Adrenal gland (tissue), 12 donors: Measurements from ENCODE around the gene RPS23. TPM values are rescaled to one million over a fixed set of nuclear protein-coding genes. Genes with fewer than 3 reads are reported as not detected.

Source experiments
- DNase-seq, 7 donors: peaks; one replicate each; pipeline ENCODE4 v3.0.0-alpha.2; 2019 to 2020
- H3K27ac ChIP-seq, 5 donors: fragments of 200-600 bp; sonication (generic) in 4 of 5; 1 replicate in 3 of 5; 2 replicates in 2 of 5; pipeline versions ENCODE4 v1.5.1 to v1.8.0; 2016 to 2020; ENCODE audit warnings: mild to moderate bottlenecking in 1 of 5
- H3K27me3 ChIP-seq: fragments of 200-600 bp; 2 replicates; pipeline ENCODE4 v1.8.0; 2021
- H3K36me3 ChIP-seq, 2 donors: fragments of 200-600 bp; replicated peaks in 1 of 2; 1 replicate in 1 of 2; 2 replicates in 1 of 2; pipeline versions ENCODE4 v1.5.1 to v1.8.0; 2018 to 2022
- H3K4me1 ChIP-seq, 2 donors: fragments of 200-600 bp; replicated peaks in 1 of 2; 1 replicate in 1 of 2; 2 replicates in 1 of 2; pipeline versions ENCODE4 v1.5.1 to v1.8.0; 2018 to 2021
- H3K4me3 ChIP-seq, 4 donors: fragments of 200-600 bp; sonication (generic) in 3 of 4; one replicate each; pipeline ENCODE4 v1.5.1; 2016 to 2018
- H3K9me3 ChIP-seq, 3 donors: fragments of 200-600 bp; sonication (generic) in 1 of 3; replicated peaks in 1 of 3; 1 replicate in 2 of 3; 2 replicates in 1 of 3; pipeline versions ENCODE4 v1.5.1 to v1.8.0; 2016 to 2021
- CTCF ChIP-seq, 6 experiments: fragments of 450-650 bp in 4 of 6; fragments of 200-600 bp in 2 of 6; sonication (generic) in 1 of 6; IDR thresholded peaks; 1 replicate in 5 of 6; 2 replicates in 1 of 6; pipeline versions ENCODE4 v1.5.1 to v1.8.0; 2016 to 2021; ENCODE audit warnings: antibody characterized with exemption in 6 of 6, mild to moderate bottlenecking in 2 of 6, moderate library complexity in 1 of 6
- POLR2A ChIP-seq, 2 donors: fragments of 450-650 bp; IDR thresholded peaks; one replicate each; pipeline ENCODE4 v1.6.1; 2017; ENCODE audit warnings: antibody characterized with exemption in 2 of 2, mild to moderate bottlenecking in 2 of 2, moderate library complexity in 1 of 2
- WGBS, 4 donors: extraction: QIAGEN DNeasy Blood & Tissue Kit in 2 of 4; methylation state at CpG; one replicate each; pipeline versions ENCODE4 v1.1.5 to v1.1.7; 2013 to 2017; 5-methylcytosine and 5-hydroxymethylcytosine counted together
- intact Hi-C, 2 donors: fragments of 100-400 bp; cut with DNase I; formaldehyde crosslinking; loops; one replicate each; pipeline versions ENCODE4 v1.14.1 to v1.15.0; 2022 to 2023
- polyA plus RNA-seq, 3 donors: library from polyadenylated mRNA; stranded (reverse); fragments of 200-250 nt in 2 of 3; fragments of 350-450 nt in 1 of 3; fragmentation: Illumina TruSeq in 1 of 3; extraction: RNeasy Lipid Tissue Mini Kit (QIAGEN cat#74804) in 1 of 3; gene quantifications; one replicate each; pipeline ENCODE4 v1.2.3, GENCODE V29; 2013 to 2014
- small RNA-seq, 2 donors: library from RNA; depleted of rRNA; stranded (forward); fragments of <200 nt; gene quantifications; one replicate each; pipeline ENCODE3, GENCODE V24; 2016
- total RNA-seq, 9 donors: library from RNA; depleted of rRNA in 4 of 9; stranded (reverse); fragments of >200 nt in 4 of 9; fragments of 120-200 nt in 1 of 9; fragmentation: NEBNext Ultra II Directional in 1 of 9; extraction: Animal tissue kit (Norgen Biotek cat#: 25700) in 1 of 9; gene quantifications; one replicate each; pipeline versions ENCODE4 v1.1.0 to v1.2.4, GENCODE V29; 2013 to 2023
- donor health status: healthy with polysubstance abuse.
- donor health status: Bipolar disorder and iron deficiency.
- donor health status: DM: yes; HTN: yes; CAD: no.
- donor health status: DM: no; HTN: no; CAD: no.
- donor health status: DM: no; HTN: no; CAD: no.
- donor health status: DM: yes; HTN: yes; CAD: no.

Gene RPS23
- total and polyA plus RNA-seq, 12 donors, result 995 to 3,420 (median 1,546) TPM

GRCh38 chr5:82234885-82235284 is 43.3 kb downstream of the RPS23 start:
- Histone ChIP-seq H3K27me3 (no peaks in the 10 kb centered on the region), H3K36me3 (no peaks in the 10 kb centered on the region), H3K4me1 (no peaks in the 10 kb centered on the region), H3K27ac (no peak overlapping the region), H3K4me3 (no peak overlapping the region), H3K9me3 (no peaks in the 10 kb centered on the region)
- no peak for TF ChIP-seq POLR2A (IDR thresholded peaks at IDR 0.05)
- TF ChIP-seq CTCF (IDR thresholded peaks at IDR 0.05), result no peak
- DNase-seq, result no peak
- intact Hi-C loops, result no loop called here
- WGBS, 4 donors, result 69 to 81% (median 73%) methylated on average over 5 of the region's 5 CpGs

GRCh38 chr5:82225525-82226172 is 52.5 kb downstream of the RPS23 start:
- H3K36me3 ChIP-seq, result no peaks in the 10 kb centered on the region
- intact Hi-C loops, result loop anchor here in 1 of 2 donors (10.0 kb wide), 1 partner anchor 51 kb away; no protein-coding TSS in a partner anchor
- no peaks in the 10 kb centered on the region for H3K27me3 ChIP-seq
- peak; percentile 65 to 87 (median 84) for TF ChIP-seq CTCF (IDR thresholded peaks at IDR 0.05)
- no peak for TF ChIP-seq POLR2A (IDR thresholded peaks at IDR 0.05)
- H3K9me3 ChIP-seq, result no peaks in the 10 kb centered on the region
- H3K4me3 ChIP-seq, result no peak overlapping the region
- WGBS, 4 donors, result 18 to 27% (median 21%) methylated on average over 7 of the region's 7 CpGs
- no peak overlapping the region for H3K27ac ChIP-seq
- DNase-seq, result peak; percentile 39 to 86 (median 62)
- no peaks in the 10 kb centered on the region for H3K4me1 ChIP-seq

Small RNAs within 50 kb of the gene (small RNA-seq; reads per million reads assigned to genes)
- gene AC010598.1, result 0 to 0.12 reads per million in 2 donors
